ENCODE measurements around the gene NTRK2. TPM values are rescaled to one million over a fixed set of nuclear protein-coding genes. Genes with fewer than 3 reads are reported as not detected.

The NTRK2 gene
- total and polyA plus RNA-seq, 2 experiments from 2014 or later: 0.03 TPM; not detected in 1

GRCh38 chr9:84879631-84880030, 210.1 kb downstream of the NTRK2 start:
- H3F3A ChIP-seq (replicated peaks; ENCODE audit: low read depth): no peaks in the 10 kb centered on the region
- no peak for DNase-seq (ENCODE audit: low spot score)
- Mint-ChIP-seq H3K4me3 (no peak overlapping the region), H3K27ac (no peak overlapping the region), H3K9me3 (no peaks in the 10 kb centered on the region), H3K4me1 (peaks cover under 1% of the 10 kb centered on the region; the same call in 2 of the 3 replicates), H3K27me3 (ENCODE audit: insufficient read depth, low read depth, poor library complexity) (no peaks in the 10 kb centered on the region), H3K36me3 (ENCODE audit: low read depth) (no peaks in the 10 kb centered on the region)
- H2AFZ ChIP-seq: no peak overlapping the region
- no peak for TF ChIP-seq ZNF331 (CRISPR knock-in tag; IDR thresholded peaks at IDR 0.05; ENCODE audit: low read depth)
- no peak for TF ChIP-seq CTCF (conservative IDR thresholded peaks at IDR 0.05; ENCODE audit: low read depth in 2 of 2)
- TF ChIP-seq ETS1 (IDR thresholded peaks at IDR 0.05): no peak
- no peak for TF ChIP-seq REST (IDR thresholded peaks at IDR 0.05; ENCODE audit: unreplicated experiment)
- no peak for TF ChIP-seq ZNF114 (CRISPR knock-in tag; IDR thresholded peaks at IDR 0.05)
- TF ChIP-seq NANOG (IDR thresholded peaks at IDR 0.05; ENCODE audit: borderline replicate concordance): no peak
- TF ChIP-seq JUNB (IDR thresholded peaks at IDR 0.05; ENCODE audit: unreplicated experiment): no peak
- no peak for TF ChIP-seq EZH2phosphoT487 (IDR thresholded peaks at IDR 0.05; ENCODE audit: unreplicated experiment)
- TF ChIP-seq ZNF462 (CRISPR knock-in tag; IDR thresholded peaks at IDR 0.05): no peak
- no peak for TF ChIP-seq CREB1 (CRISPR knock-in tag; IDR thresholded peaks at IDR 0.05; ENCODE audit: low read depth)
- no peak for TF ChIP-seq POLR2AphosphoS5 (IDR thresholded peaks at IDR 0.05; ENCODE audit: low read depth)
- TF ChIP-seq STAT1 (IDR thresholded peaks at IDR 0.05; ENCODE audit: unreplicated experiment): no peak
- H4K20me1 ChIP-seq (replicated peaks; ENCODE audit: insufficient read depth): no peaks in the 10 kb centered on the region
- ATAC-seq: no peak
- H3K4me2 ChIP-seq: no peak overlapping the region
- no peaks in the 10 kb centered on the region for H3K36me3 ChIP-seq (ENCODE audit: insufficient read depth)
- H3K4me3 ChIP-seq: no peak overlapping the region
- no peak overlapping the region for H3K27ac ChIP-seq (ENCODE audit: low read depth)
- H3K79me2 ChIP-seq (replicated peaks; ENCODE audit: insufficient read depth): no peaks in the 10 kb centered on the region
- H3K4me1 ChIP-seq (ENCODE audit: insufficient read depth): no peaks in the 10 kb centered on the region
- no peaks in the 10 kb centered on the region for H3K27me3 ChIP-seq (ENCODE audit: insufficient read depth)
- H3K9me2 ChIP-seq (ENCODE audit: insufficient read depth): peaks cover 6% of the 10 kb centered on the region; the same call in 1 of the 2 replicates

Measured in GM23338 (cell line).